Activated CD4-positive, alpha-beta T cell treated with anti-CD3 and anti-CD28 coated beads, Interleukin-2, amount 10 ng/mL, durations not matched to agents 24 days and 14 days (primary cell): ENCODE results near the gene CHN1. TPM values are rescaled to one million over a fixed set of nuclear protein-coding genes. Genes with fewer than 3 reads are reported as not detected.

Experiments
- DNase-seq: peaks from one replicate; pipeline ENCODE4 v3.0.0; 2022
- H3K27ac Mint-ChIP-seq: one replicate; pipeline ENCODE4 v1.8.0; 2022; ENCODE audit warnings: mild to moderate bottlenecking, mixed read lengths
- H3K27me3 Mint-ChIP-seq: one replicate; pipeline ENCODE4 v1.8.0; 2022; ENCODE audit warnings: mixed read lengths
- H3K36me3 Mint-ChIP-seq: one replicate; pipeline ENCODE4 v1.8.0; 2022; ENCODE audit warnings: low read depth, mild to moderate bottlenecking, mixed read lengths
- H3K4me1 Mint-ChIP-seq: one replicate; pipeline ENCODE4 v1.8.0; 2021; ENCODE audit warnings: mixed read lengths
- H3K4me3 Mint-ChIP-seq: one replicate; pipeline ENCODE4 v1.8.0; 2022; ENCODE audit warnings: mild to moderate bottlenecking, moderate library complexity, mixed read lengths
- H3K9me3 Mint-ChIP-seq: one replicate; pipeline ENCODE4 v1.8.0; 2021; ENCODE audit warnings: mixed read lengths
- intact Hi-C: fragments of 100-400 bp; cut with micrococcal nuclease; formaldehyde crosslinking; loops from one replicate; pipeline ENCODE4 v1.15.1; 2023
- total RNA-seq: library from RNA; stranded (reverse); gene quantifications from 2 replicates; pipeline ENCODE4 v1.2.3, GENCODE V29; 2022

CHN1 gene
- total RNA-seq, 1 donor from 2014 or later = 3.1 TPM

GRCh38 chr2:174765576-174765975, 239.6 kb downstream of the CHN1 start:
- intact Hi-C loops = no loop called here
- DNase-seq = no peak
- H3K27ac Mint-ChIP-seq = no peak overlapping the region
- no peak overlapping the region for H3K4me3 Mint-ChIP-seq
- H3K36me3 Mint-ChIP-seq = no peaks in the 10 kb centered on the region
- H3K4me1 Mint-ChIP-seq = peaks cover 8% of the 10 kb centered on the region
- H3K9me3 Mint-ChIP-seq = no peaks in the 10 kb centered on the region
- peaks cover 16% of the 10 kb centered on the region for H3K27me3 Mint-ChIP-seq

- Mint-ChIP-seq H3K9me3 (no peaks in the 10 kb centered on the region), H3K4me3 (no peak within 1 kb of the TSS), H3K27me3 (peaks cover 16% of the 10 kb centered on the region), H3K36me3 (no peaks in the 10 kb centered on the region), H3K4me1 (peaks cover 8% of the 10 kb centered on the region), H3K27ac (no peak within 1 kb of the TSS)
- DNase-seq = no peak
- intact Hi-C loops = no loop called here
These were observed 240.6 kb downstream of the CHN1 start, which contains the start of gene CHRNA1 for GRCh38 chr2:174764280-174765255. TSS of gene CHRNA1 (minus strand) at chr2:174764472. CDS start at chr2:174764394, 78 bp downstream.

DNA sequence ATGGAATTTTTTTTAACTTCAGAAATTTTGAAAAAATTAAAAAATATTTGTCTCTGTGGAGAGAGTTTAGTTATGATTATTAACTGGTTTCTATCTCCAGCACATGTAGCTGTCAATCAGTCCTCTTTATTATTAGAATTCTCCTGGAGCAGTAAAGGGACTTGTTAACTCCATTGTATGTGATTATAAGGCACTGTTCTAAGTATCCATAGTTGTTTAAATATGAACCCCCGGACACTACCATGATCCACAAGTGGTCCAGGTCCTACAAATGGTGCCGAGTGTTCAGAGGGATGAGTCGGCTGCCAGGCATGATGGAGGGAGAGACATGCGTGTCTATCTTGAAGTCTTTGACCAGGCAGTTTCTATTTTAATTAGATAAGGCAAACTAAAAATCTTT, 241.4 kb downstream of the CHN1 start:
- H3K4me3 Mint-ChIP-seq = no peak overlapping the region
- intact Hi-C loops = no loop called here
- no peaks in the 10 kb centered on the region for H3K9me3 Mint-ChIP-seq

GRCh38 chr2:174762464-174762863, 242.7 kb downstream of the CHN1 start:
- Mint-ChIP-seq H3K27me3 (peaks cover 13% of the 10 kb centered on the region), H3K4me3 (no peak overlapping the region), H3K27ac (no peak overlapping the region), H3K9me3 (no peaks in the 10 kb centered on the region), H3K36me3 (no peaks in the 10 kb centered on the region), H3K4me1 (peaks cover 8% of the 10 kb centered on the region)
- no peak for DNase-seq
- intact Hi-C loops = no loop called here

More for the DNA sequence above, 241.4 kb downstream of the CHN1 start:
- Mint-ChIP-seq H3K36me3 (no peaks in the 10 kb centered on the region), H3K27ac (no peak overlapping the region), H3K27me3 (peaks cover 16% of the 10 kb centered on the region), H3K4me1 (peaks cover 9% of the 10 kb centered on the region)
- no peak for DNase-seq

DNA sequence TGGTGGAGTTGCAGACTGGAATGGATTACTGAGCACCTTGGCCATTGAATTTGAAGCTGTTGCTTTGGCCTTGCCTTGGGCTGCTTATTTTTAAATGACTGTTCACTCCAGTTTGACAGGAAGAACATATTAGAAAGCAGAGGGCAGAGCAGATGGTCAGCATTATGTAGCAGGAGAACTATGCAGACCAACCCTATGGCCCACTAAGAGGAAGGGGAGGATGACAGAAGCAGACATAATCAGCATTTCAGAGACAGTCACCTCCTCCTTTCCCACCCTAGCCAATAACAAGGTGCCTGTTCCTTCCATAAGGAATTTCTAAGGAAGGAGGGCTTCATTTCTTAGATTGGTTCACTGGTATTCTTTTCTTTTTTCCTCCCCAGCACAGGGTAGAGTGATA, 243.3 kb downstream of the CHN1 start:
- Mint-ChIP-seq H3K36me3 (no peaks in the 10 kb centered on the region), H3K4me3 (no peak overlapping the region), H3K4me1 (peaks cover 8% of the 10 kb centered on the region), H3K27me3 (peaks cover 10% of the 10 kb centered on the region), H3K9me3 (no peaks in the 10 kb centered on the region), H3K27ac (no peak overlapping the region)
- intact Hi-C loops = no loop called here
- DNase-seq = no peak

DNA sequence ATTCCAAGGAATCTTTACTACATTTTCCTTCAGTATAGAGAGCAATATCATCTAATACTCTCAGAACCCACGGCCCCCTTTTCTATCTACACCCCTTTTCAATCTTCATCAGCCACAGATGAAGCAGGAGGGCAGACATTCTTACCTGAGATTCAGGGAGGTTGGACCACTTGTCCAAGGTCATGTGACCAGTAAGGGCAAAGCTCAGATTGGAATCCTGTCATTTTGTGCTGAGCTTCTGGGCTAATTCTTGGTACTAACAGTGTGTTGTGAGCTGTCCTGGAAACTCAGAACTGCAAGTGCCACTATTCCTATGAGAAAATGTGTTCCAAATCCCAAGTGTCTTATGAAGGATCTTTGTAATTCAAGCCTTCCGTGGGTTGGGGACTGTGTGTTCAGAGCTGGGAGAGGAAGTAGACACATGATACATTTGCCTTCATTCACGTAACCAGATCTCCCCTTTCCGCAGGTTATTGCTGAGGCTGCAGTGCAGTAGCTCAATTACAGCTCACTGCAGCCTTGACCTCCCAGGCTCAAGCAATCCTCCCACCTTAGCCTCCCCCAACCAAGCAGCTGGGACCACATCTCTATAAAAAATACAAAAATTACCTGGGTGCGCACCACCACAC, 244.2 kb downstream of the CHN1 start:
- Mint-ChIP-seq H3K36me3 (no peaks in the 10 kb centered on the region), H3K4me1 (peaks cover 8% of the 10 kb centered on the region), H3K27me3 (peaks cover 5% of the 10 kb centered on the region), H3K27ac (no peak overlapping the region), H3K4me3 (no peak overlapping the region), H3K9me3 (no peaks in the 10 kb centered on the region)
- intact Hi-C loops = no loop called here
- DNase-seq = no peak

DNA sequence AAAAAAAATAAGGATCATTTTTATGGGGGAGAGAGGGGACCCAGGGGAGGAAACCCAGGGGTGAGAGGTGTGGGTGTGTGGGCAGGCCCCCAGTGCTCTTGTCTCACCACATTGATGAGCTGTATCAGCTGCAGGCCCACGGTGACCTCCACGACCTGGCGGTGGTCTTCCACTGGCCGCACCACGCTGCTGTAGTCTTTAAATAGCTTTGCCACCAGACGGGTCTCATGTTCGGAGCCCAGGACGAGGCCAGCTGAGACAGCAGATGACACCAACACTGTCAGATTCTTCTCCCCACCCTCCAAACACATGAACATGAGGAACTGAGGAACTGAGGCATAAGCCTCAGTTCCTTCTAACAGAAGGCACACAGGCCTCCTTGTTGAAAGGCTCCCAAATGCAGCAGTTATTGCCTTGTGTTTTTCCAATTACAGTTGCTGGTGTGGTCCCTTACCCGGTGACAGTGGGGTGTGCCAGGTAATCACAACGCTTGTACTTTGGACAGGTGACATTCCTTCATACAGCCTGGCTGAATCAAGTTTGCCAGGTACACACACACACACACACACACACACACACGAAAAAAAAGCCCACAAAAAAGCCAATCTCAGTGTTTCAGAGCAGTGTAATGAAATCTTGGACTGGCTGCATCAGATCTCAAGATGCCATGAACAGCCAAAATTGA, 245.7 kb downstream of the CHN1 start:
- Mint-ChIP-seq H3K27me3 (peaks cover 5% of the 10 kb centered on the region), H3K9me3 (no peaks in the 10 kb centered on the region), H3K27ac (no peak overlapping the region), H3K36me3 (no peaks in the 10 kb centered on the region), H3K4me1 (peaks cover 8% of the 10 kb centered on the region), H3K4me3 (no peak overlapping the region)
- no peak for DNase-seq
- intact Hi-C loops = no loop called here

GRCh38 chr2:174756743-174757142, 248.4 kb downstream of the CHN1 start:
- DNase-seq = no peak
- peaks cover 4% of the 10 kb centered on the region for H3K27me3 Mint-ChIP-seq
- H3K27ac Mint-ChIP-seq = no peak overlapping the region
- no peaks in the 10 kb centered on the region for H3K36me3 Mint-ChIP-seq
- H3K4me1 Mint-ChIP-seq = peaks cover 13% of the 10 kb centered on the region
- H3K4me3 Mint-ChIP-seq = no peak overlapping the region
- intact Hi-C loops = no loop called here
- H3K9me3 Mint-ChIP-seq = no peaks in the 10 kb centered on the region

DNA sequence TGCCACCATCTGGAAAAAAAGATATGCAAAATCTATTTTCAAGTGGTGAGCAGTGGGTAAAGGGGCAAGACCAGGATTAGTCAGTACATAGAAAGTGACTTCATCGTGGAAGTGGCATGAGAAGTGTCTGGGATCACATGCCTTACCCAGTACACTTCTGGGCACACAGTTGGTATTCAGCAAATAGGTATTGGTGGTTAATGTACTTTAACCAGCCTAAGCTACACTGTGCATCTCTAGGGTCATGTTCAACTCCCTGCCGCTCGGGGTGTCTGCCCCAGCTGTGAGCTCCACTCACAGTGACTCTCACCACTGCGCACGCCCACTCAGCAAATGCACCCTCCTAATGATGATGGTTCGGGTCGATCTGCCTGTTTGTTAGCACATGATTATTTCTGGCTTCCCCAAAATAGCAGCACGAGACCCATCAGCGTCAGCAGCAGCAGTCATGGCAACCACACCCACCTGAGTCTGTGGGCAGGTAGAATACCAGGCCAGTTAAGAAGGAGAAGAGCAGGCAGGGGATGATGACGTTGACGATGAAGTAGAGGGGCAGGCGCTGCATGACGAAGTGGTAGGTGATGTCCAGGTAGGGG, 252.0 kb downstream of the CHN1 start:
- Mint-ChIP-seq H3K27ac (peak overlapping the region; percentile 66), H3K36me3 (no peaks in the 10 kb centered on the region), H3K4me3 (peak overlapping the region; percentile 13), H3K9me3 (no peaks in the 10 kb centered on the region), H3K27me3 (peaks cover 5% of the 10 kb centered on the region), H3K4me1 (peaks cover 31% of the 10 kb centered on the region)
- DNase-seq = no peak
- intact Hi-C loops = loop anchor here (5.0 kb wide), 2 partner anchors 414 to 529 kb away; partner anchors contain the start of gene ATF2

- peak overlapping the region; percentile 66 for H3K27ac Mint-ChIP-seq
- DNase-seq = peak; percentile 81
- no peaks in the 10 kb centered on the region for H3K36me3 Mint-ChIP-seq
- H3K9me3 Mint-ChIP-seq = no peaks in the 10 kb centered on the region
- peaks cover 31% of the 10 kb centered on the region for H3K4me1 Mint-ChIP-seq
- H3K4me3 Mint-ChIP-seq = peak overlapping the region; percentile 13
- peaks cover 7% of the 10 kb centered on the region for H3K27me3 Mint-ChIP-seq
- intact Hi-C loops = loop anchor here (1.0 to 5.0 kb wide), 4 partner anchors 26 to 530 kb away; partner anchors contain the start of gene ATF2
These were observed 252.7 kb downstream of the CHN1 start for GRCh38 chr2:174752403-174753037.

DNA sequence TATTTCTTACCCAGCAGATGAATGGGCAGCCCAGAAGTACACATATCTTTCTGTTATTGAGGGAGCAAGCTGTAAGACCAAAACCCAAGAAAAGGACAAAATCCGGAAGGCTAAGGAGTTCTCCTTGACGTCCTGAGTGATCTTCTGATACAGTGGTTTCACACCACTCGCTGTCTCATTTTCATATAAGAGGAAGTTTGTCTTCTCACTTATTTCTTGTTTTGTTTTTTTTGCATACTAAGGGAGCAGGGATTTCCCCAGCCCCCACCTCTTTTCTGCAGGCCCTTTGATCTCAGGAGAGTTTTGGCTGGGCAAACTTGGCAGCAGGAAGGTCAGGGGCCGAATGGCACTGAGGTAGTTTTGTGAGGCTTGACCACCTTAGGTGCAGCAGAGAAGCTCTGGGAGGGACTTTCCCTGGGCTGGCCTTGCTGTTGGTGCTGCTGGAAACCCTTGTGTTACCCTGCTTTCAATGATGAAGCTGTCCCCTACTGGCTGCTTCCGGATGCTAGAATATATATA, 254.2 kb downstream of the CHN1 start:
- Mint-ChIP-seq H3K27ac (peak overlapping the region; percentile 80), H3K36me3 (no peaks in the 10 kb centered on the region), H3K4me3 (peak overlapping the region; percentile 65), H3K9me3 (no peaks in the 10 kb centered on the region), H3K27me3 (peaks cover 10% of the 10 kb centered on the region), H3K4me1 (peaks cover 31% of the 10 kb centered on the region)
- DNase-seq = peak; percentile 85
- intact Hi-C loops = loop anchor here (1.0 to 5.0 kb wide), 5 partner anchors 34 to 531 kb away; partner anchors contain the start of genes ATF2 and WIPF1

DNA sequence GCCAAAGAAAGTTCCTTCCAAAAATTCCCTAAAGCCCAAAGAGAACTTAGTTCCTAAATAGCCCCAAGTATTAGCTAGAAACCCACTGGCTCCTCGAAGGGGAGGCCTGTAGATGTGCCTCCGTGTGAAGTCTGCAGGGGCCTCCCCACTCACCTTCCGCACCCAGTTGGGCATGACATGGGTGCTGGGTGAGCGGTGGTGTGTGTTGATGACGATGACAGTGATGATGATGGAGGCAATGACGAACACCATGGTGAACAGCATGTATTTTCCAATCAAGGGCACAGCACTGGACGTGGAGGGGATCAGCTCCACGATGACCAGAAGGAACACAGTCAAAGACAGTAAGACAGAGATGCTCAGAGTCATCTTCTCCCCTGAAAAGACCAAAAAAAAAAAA, 255.4 kb downstream of the CHN1 start:
- Mint-ChIP-seq H3K4me1 (peaks cover 31% of the 10 kb centered on the region), H3K27me3 (peaks cover 16% of the 10 kb centered on the region), H3K4me3 (no peak overlapping the region), H3K27ac (peak overlapping the region; percentile 66), H3K9me3 (no peaks in the 10 kb centered on the region), H3K36me3 (no peaks in the 10 kb centered on the region)
- DNase-seq = no peak
- intact Hi-C loops = loop anchor here (1.0 to 5.0 kb wide), 7 partner anchors 33 to 533 kb away; partner anchors contain the start of genes ATF2, CHN1 and WIPF1
